ENCODE data around the gene RBM28.

Gene RBM28

GRCh38 chr7:128365432-128365831 lies 21.7 kb upstream of the RBM28 start:
- no peak for DNase-seq (ENCODE audit: low read depth)
- TF ChIP-seq MAX (IDR thresholded peaks at IDR 0.05; ENCODE audit: low read depth, low read length) (no peak), CTCF (IDR thresholded peaks at IDR 0.05; ENCODE audit: low read depth, low read length) (no peak), POLR2A (IDR thresholded peaks at IDR 0.05; ENCODE audit: extremely low read depth, insufficient read length) (no peak), MYC (IDR thresholded peaks at IDR 0.05; ENCODE audit: low read depth, low read length) (no peak)
- H3K4me3 ChIP-seq (ENCODE audit: low read depth, low read length): no peak overlapping the region

- TF ChIP-seq POLR2A (IDR thresholded peaks at IDR 0.05; ENCODE audit: extremely low read depth, insufficient read length) (no peak), CTCF (IDR thresholded peaks at IDR 0.05; ENCODE audit: low read depth, low read length) (no peak), MYC (IDR thresholded peaks at IDR 0.05; ENCODE audit: low read depth, low read length) (no peak), MAX (IDR thresholded peaks at IDR 0.05; ENCODE audit: low read depth, low read length) (no peak)
- no peak for DNase-seq (ENCODE audit: low read depth)
- no peak overlapping the region for H3K4me3 ChIP-seq (ENCODE audit: low read depth, low read length)
Measured at GRCh38 chr7:128364166-128364870, 20.6 kb upstream of the RBM28 start.

- H3K4me3 ChIP-seq (ENCODE audit: low read depth, low read length): no peak overlapping the region
- TF ChIP-seq POLR2A (IDR thresholded peaks at IDR 0.05; ENCODE audit: extremely low read depth, insufficient read length) (no peak), CTCF (IDR thresholded peaks at IDR 0.05; ENCODE audit: low read depth, low read length) (no peak), MAX (IDR thresholded peaks at IDR 0.05; ENCODE audit: low read depth, low read length) (no peak), MYC (IDR thresholded peaks at IDR 0.05; ENCODE audit: low read depth, low read length) (no peak)
- no peak for DNase-seq (ENCODE audit: low read depth)
Measured at GRCh38 chr7:128363261-128363721, 19.6 kb upstream of the RBM28 start.

- no peak for TF ChIP-seq MAX (IDR thresholded peaks at IDR 0.05; ENCODE audit: low read depth, low read length)
- no peak for TF ChIP-seq POLR2A (IDR thresholded peaks at IDR 0.05; ENCODE audit: extremely low read depth, insufficient read length)
- no peak for TF ChIP-seq MYC (IDR thresholded peaks at IDR 0.05; ENCODE audit: low read depth, low read length)
- TF ChIP-seq CTCF (IDR thresholded peaks at IDR 0.05; ENCODE audit: low read depth, low read length): no peak
- H3K4me3 ChIP-seq (ENCODE audit: low read depth, low read length): no peak overlapping the region
- DNase-seq (ENCODE audit: low read depth): no peak
Measured at GRCh38 chr7:128362670-128363069, 19.0 kb upstream of the RBM28 start.

- peak; percentile 91 for DNase-seq (ENCODE audit: low read depth)
- H3K4me3 ChIP-seq (ENCODE audit: low read depth, low read length): peak within 1 kb of the TSS; percentile 70
- TF ChIP-seq MYC (IDR thresholded peaks at IDR 0.05; ENCODE audit: low read depth, low read length) (no peak; the same call in 1 of the 2 replicates), CTCF (IDR thresholded peaks at IDR 0.05; ENCODE audit: low read depth, low read length) (peak; percentile 29), MAX (IDR thresholded peaks at IDR 0.05; ENCODE audit: low read depth, low read length) (peak; percentile 59; the same call in 1 of the 2 replicates), POLR2A (IDR thresholded peaks at IDR 0.05; ENCODE audit: extremely low read depth, insufficient read length) (peak; percentile 56)
Measured at GRCh38 chr7:128361411-128362379, 18.0 kb upstream of the RBM28 start, which contains the start of gene PRRT4. TSS of gene PRRT4 (minus strand) at chr7:128361690.

All from NB4 (cell line).